ENCODE data around the gene ATL1.
"Not testable (repeated sequence)": the region's sequence is repeated elsewhere in the genome, so short reads cannot be mapped to it uniquely, and the experiment has no call there.

Gene ATL1

DNA sequence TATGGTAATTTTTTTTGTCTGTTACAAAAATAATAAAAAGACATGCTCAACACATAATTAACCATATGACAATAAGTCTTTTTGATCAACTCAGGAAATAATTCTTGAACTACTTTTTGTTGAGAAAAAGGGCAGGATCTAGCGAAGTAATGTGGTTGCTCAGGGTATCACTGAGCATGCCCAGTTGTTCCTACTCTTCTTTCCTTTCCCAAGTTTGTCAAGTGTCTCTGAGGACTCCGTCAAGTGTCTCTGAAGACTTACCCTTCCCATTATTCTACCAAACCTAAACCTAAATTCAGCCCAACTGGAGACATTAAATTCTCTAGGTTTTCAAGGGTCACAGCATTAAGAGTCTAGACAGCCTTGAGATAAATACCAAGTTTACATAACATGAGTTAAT is 104.6 kb downstream of the ATL1 start:
- not testable (repeated sequence) for DNase-seq

DNA sequence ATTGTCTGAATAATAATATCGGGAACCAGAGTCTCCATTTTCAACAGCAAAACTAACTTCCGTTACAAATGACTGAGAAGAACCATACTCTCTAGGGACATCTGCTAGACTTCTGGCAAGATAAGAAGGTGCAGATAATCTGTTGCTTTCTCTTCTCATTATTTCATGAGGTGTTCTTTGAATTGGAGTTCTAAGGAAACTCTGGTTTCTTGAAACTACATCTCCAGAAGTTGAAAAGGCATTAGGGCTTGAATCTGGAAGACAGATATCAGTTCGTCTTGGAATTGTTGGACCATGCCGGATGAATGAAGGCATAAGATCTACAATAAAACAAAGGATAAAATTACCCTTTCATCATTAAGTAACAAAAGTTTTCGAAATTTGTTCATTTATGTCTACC is 105.4 kb downstream of the ATL1 start:
- not testable (repeated sequence) for DNase-seq

DNA sequence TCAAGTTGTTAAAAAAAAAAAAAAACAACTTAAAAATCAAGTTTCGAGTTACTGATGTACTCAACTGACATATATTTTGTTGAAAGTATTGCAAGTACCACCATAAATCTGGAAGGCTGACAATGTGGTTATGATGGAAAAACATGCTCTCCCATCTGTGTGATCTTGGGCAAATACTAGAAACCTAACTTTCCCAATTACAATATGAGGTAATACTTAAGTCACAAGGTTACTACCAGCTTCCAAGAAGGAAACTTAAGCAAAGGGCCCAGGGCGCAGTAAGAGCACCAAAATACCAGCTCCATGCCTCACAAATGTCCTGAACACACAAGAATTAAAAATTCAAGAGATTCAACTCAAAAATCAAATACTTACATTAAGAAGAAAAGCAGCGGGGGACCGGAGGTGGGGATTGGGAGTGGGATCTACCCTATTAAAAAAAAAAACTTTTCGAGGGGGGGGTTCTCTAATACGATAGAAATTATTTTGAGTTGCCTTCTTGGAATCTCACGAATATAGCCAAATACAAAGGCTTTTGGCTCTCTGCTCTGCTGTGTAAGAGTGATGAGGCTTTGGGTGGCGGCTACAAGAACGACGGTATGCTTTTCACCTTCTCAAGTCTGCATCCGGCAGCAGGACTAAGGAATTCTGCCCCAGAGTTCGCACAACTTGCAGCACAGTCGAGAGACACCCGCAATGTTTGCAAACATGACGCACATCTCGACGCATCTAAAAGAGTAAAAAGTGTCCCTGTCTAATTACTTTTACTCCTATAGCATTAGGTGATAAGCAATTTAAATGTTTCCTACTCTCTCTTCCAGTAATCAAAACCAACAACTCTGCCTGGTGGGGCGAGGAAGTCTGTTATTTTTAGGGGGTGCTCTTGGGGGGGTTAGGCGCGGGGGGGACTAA is 107.1 kb downstream of the ATL1 start:
- no peak for DNase-seq

DNA sequence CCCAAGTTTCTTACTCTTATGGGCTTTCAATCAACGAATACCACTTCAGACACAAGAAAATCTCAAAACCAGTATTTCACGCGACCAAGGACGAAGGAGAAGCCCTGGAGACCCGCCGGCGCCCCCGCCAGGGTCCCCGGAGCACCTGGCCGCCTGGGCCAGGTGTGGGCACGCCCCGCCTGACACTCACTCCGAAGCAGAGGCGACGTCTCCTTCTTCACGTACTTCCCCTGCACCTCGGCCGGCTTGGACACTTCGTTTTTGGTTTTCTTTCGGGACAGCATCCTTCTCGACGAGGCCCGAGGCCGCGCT is 107.7 kb downstream of the ATL1 start:
- DNase-seq = no peak

DNA sequence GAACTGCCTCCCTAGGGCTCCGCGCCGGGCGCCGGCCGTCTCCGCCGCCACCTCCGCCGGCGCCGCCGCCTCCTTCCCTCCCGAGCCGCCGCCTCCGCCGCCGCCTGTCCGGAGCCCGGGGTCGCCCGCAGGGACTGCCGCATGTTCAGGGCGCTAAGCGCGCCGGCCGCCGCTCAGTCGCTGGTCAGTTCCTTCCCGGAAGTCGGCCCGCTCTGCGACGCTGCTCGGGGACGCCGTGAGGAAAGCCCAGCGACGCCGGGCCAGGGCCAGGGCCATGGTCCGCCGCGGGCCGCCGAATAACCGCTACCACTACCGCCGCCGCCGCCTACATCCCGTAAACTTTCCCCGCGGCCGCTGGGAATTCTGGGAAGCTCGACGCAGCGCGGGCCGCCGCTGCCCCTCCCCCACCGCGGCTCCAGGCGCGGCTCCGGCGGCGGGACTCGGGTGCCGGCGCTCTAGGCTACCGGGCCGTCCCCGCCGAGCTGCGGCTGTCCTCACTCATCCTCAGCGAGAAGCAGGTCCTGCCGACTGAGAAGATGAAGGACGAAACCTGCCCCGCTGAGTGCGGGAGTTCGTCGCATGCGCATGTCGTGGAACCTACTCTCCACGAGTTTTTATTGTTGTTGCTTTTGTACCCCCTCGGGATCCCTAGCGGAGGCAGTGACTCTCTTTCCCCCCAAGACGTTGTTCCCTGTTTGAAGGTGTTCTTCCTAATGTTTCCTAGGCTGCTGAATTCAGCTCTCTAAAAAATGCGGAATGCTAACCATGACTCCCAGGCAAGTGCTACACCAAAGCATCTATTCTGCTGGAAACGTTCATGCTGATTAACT is 108.3 kb downstream of the ATL1 start, which contains the start of gene SAV1:
SAV1 (minus strand) TSS at position 311 of the 830 bp plus-strand sequence. CDS start 339 bp downstream, outside the sequence.
- no peak for DNase-seq

DNA sequence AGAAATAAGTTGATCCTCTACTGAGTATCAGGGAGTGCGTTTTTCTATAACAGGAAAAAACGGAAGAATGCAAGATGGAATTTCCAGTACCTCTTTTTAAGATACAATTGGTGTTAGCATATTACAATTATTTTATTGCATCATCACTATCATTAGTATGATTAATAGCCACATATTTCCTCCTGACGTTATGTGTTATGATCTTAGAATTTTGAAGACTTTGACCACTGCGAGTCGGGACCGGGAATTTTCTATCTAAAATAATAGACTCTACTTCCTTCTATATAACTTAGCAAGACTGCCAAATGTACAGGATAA is 108.8 kb downstream of the ATL1 start:
- no peak for DNase-seq

DNA sequence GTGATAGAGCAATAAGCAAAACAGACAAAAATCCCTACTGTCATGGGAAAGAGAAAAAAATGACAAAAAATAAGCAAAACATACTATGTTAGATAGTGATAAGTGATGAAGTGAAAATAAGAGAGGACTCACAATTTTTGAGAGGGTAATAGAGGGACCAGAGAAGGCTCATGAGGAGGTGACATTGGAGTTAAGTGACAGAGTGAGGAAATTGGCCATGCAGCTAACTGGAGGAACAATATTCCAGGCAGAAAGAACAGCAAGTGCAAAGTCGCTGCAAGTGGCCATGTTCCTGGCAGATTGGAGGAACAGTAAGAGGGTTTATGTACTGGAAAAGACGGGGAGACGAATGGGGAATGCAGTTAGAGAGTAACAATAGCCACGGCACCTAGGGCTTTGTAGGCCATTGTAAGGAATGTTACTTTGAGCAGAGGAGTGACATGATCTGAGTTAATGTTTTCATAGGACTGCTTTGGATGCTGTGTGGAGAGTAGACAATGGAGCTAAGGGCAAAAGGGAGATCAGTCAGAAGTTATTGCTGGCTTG is 109.6 kb downstream of the ATL1 start:
- no peak for DNase-seq

DNA sequence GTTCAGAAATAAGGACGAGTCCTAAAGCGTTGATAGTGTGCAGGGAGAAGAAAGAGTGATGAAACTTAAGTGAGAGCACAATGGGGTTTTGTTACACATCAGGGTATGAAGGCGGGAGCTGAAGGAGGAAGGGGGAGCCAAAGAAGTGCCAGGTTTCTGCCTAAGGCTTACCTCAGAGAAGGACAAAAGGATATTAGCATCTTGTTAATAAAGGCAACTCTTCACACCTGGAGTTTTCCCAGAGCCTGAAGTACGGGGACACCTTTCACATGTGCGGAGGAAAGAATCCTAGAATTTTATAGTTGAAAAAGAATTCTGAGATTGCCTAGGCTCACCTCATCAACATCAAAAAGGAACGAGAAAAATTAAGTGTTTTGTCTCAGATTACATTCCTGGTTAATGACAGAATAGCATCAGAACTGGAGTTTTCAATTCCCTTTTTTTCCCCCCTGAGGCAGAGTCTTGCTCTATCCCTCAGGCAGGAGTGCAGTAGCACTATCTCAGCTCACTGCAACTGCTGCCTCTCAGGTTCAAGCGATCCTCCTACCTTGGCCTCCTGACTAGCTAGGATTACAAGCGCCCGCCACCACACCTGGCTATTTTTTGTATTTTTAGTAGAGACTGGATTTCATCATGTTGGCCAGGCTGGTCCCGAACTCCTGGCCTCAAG is 110.4 kb downstream of the ATL1 start:
- no peak for DNase-seq

DNA sequence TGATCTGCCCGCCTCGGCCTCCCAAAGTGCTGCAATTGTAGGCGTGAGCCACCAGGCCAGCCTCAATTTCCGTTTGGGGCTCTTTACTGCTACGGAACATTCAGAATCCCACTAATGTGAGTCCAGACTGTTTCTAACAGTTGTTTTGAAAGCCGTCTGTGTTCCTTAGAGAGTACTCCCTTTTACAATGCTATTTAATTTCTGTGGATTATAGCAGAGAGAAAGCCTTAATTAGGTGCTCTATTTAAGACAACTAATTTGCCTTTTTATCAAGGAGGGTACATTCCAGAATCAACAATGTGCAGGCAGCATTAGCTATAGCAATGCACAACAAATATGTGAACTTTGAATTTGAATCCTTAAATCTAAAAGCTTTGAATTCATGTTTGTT is 110.9 kb downstream of the ATL1 start:
- DNase-seq = no peak

DNA sequence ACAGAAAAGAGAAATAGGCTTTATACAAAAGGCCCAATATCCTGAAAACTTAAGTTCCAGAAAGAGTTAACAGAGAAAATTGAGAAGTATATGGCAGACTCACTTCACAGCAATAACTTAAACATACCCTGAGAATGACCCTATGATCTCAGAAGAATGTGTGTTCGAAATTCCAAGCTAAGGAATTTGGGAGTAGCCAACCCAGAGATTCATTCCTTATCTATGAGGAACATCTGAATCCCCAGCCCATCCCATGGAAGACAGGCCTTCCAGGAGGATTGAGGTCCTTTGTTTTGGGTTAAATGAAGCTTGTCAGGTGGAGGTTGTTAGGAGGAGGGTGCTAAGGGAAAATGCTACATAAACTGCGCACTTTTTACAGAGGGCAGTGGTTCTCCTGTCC is 115.7 kb downstream of the ATL1 start:
- no peak for DNase-seq

DNA sequence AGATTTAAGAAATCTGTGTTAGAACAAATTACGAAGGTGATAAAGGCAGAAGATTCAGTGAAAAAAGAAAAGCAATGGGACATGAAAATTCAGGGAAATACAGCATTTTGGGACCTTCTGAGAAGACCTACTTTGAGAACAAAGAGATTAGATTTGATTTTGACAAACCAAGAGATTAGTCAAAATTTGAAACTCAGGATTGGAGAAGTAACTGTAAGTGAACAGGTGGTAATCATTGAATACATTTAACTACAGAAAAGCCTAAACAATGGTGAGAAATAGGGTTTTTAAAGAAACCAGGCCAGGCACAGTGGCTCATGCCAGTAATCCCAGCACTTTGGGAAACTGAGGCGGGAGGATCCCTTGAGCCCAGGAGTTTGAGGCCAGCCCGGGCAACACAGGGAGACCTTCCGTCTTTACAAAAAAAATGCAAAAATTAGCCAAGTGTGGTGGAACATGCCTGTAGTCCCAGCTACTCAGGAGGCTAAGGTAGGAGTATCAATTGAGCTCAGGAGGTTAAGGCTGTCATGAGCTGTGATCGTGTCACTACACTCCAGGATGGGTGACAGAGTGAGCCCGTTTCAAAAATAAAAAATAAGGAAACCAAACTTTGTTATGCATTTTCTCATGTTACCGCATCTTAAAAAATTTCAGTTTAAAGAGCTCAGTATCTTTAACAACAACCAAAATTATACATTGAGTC is 117.0 kb downstream of the ATL1 start:
- no peak for DNase-seq

DNA sequence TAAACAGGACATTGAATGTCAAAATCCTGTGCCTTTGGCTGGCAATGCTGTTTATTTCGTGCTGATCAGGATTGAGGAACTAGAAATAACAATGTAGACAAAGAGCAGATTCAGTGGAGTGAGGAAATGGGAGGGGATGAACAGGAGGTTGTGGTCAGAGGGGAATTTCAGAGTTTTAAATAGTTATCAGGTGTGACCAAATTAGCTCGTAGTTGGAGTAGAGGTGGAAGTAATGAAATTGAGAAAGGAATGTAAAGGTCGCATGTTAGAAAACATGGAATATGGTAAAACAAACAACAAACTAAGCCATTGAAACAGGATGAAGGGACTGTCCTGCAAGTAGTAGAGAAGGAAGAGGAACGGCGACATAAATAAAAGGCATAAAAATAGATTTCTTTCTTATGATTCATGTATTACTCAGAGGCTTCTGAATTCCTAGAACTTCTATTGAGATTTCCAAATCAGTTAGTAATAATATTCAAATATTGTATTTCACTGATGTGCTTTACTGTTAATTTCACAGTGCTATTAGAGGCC is 117.7 kb downstream of the ATL1 start:
- DNase-seq = peak; percentile 28

DNA sequence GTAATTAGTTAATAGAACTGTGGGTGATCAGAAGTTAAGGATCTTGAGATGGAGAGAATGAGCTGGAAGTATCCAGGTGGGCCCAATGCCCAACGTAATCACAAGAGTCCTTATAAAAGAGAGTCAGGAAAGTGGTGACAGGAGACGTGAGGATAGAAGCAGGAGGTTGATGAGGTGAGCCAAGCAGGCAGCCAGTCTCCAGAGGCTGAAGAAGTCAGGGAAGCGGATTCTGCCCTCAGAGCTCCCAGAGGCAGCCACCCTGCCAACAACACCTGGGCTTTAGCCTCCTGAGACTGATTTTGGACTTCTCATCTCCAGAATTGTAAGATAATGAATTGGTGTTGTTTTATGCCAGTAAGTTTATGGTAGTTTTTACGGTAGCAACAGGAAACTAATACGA is 118.2 kb downstream of the ATL1 start:
- no peak for DNase-seq

DNA sequence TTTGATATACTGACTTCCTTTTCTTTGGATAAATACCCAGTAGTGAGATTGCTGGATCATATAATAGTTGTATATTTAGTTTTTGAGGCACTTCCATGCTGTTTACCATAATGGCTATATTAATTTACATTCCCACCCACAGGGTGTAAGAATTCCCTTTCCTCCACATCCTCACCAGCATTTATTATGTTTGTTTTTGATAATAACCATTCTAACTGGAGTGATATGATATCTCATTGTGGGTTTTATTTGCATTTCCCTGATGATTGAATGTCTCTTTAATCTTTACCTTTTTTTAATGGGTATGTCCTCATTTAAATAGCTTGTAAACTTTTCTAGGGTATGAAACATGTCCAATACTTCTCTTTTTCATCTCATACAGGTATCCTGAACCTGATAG is 119.7 kb downstream of the ATL1 start:
- no peak for DNase-seq
